Keratinocyte (primary cell): ENCODE measurements around the gene NIM1K. TPM values are rescaled to one million over a fixed set of nuclear protein-coding genes. Genes with fewer than 3 reads are reported as not detected.

Source experiments
- DNase-seq: peaks from one replicate; pipeline ENCODE4 v3.0.0-alpha.2; 2011; ENCODE audit warnings: low read depth, missing footprints, low spot score
- FAIRE-seq: peaks from 2 replicates; lab custom pipeline; 2011; peaks lifted over from hg19 to GRCh38; lab: Jason Lieb, UNC
- H2AFZ ChIP-seq: 2 replicates; pipeline ENCODE4 v1.6.0; 2012; ENCODE audit warnings: low read length, control low read depth, inconsistent platforms; ENCODE audit not compliant: control insufficient read depth
- H3K27ac ChIP-seq: 2 replicates; pipeline ENCODE4 v1.5.1; 2011; ENCODE audit warnings: low read length; ENCODE audit not compliant: control insufficient read depth, insufficient read depth
- H3K27me3 ChIP-seq: 3 replicates; pipeline ENCODE4 v1.6.0; 2011; ENCODE audit warnings: low read length; ENCODE audit not compliant: control insufficient read depth, insufficient read depth; ENCODE audit errors: extremely low read depth
- H3K36me3 ChIP-seq, 2 experiments: 2 replicates in 1 of 2; 3 replicates in 1 of 2; pipeline ENCODE4 v1.5.1; 2011; ENCODE audit warnings: low read length in 2 of 2, mild to moderate bottlenecking in 1 of 2; ENCODE audit not compliant: control insufficient read depth in 2 of 2, insufficient read depth in 2 of 2; ENCODE audit errors: extremely low read depth in 1 of 2
- H3K4me1 ChIP-seq: 3 replicates; pipeline ENCODE4 v1.5.1; 2011; ENCODE audit warnings: low read length; ENCODE audit not compliant: control insufficient read depth, insufficient read depth; ENCODE audit errors: extremely low read depth
- H3K4me2 ChIP-seq: 3 replicates; pipeline ENCODE4 v1.6.0; 2011; ENCODE audit warnings: low read depth, low read length; ENCODE audit not compliant: control insufficient read depth, insufficient read depth; ENCODE audit errors: extremely low read depth
- H3K4me3 ChIP-seq, 3 experiments: fragments of 200-600 bp in 1 of 3; sonication (generic) in 1 of 3; 2 replicates in 2 of 3; 3 replicates in 1 of 3; pipeline ENCODE4 v1.5.1; 2011 to 2016; ENCODE audit warnings: low read length in 3 of 3, mild to moderate bottlenecking in 3 of 3, control low read depth in 2 of 3, inconsistent platforms in 1 of 3, low read depth in 1 of 3, mixed read lengths in 1 of 3, mixed run types in 1 of 3, moderate library complexity in 1 of 3; ENCODE audit not compliant: control insufficient read depth in 2 of 3, insufficient read depth in 2 of 3; ENCODE audit errors: extremely low read depth in 1 of 3
- H3K79me2 ChIP-seq: 2 replicates; pipeline ENCODE4 v1.6.0; 2012; ENCODE audit warnings: low read length; ENCODE audit not compliant: control insufficient read depth, insufficient read depth
- H3K9ac ChIP-seq: 3 replicates; pipeline ENCODE4 v1.6.0; 2011; ENCODE audit warnings: low read length; ENCODE audit not compliant: control insufficient read depth, insufficient read depth; ENCODE audit errors: extremely low read depth
- H3K9me1 ChIP-seq: 3 replicates; pipeline ENCODE4 v1.6.0; 2011; ENCODE audit warnings: low read length; ENCODE audit not compliant: control insufficient read depth, insufficient read depth; ENCODE audit errors: extremely low read depth
- H3K9me3 ChIP-seq: 2 replicates; pipeline ENCODE4 v1.5.1; 2012; ENCODE audit warnings: low read depth, low read length; ENCODE audit not compliant: control insufficient read depth
- H4K20me1 ChIP-seq: 3 replicates; pipeline ENCODE4 v1.6.0; 2011; ENCODE audit warnings: low read length; ENCODE audit not compliant: control insufficient read depth, insufficient read depth; ENCODE audit errors: extremely low read depth
- CTCF ChIP-seq, 3 experiments: IDR thresholded peaks in 1 of 3; conservative IDR thresholded peaks in 1 of 3; optimal IDR thresholded peaks in 1 of 3; 2 replicates in 2 of 3; 3 replicates in 1 of 3; pipeline versions ENCODE3 to v1.5.1; 2011; ENCODE audit warnings: low read length in 3 of 3, mild to moderate bottlenecking in 3 of 3, moderate library complexity in 2 of 3, control low read depth in 1 of 3, inconsistent platforms in 1 of 3; ENCODE audit not compliant: insufficient read depth in 2 of 3; ENCODE audit errors: extremely low read depth in 1 of 3
- EZH2 ChIP-seq: IDR thresholded peaks from one replicate; pipeline ENCODE4 v1.6.1; 2012; ENCODE audit warnings: inconsistent platforms, mild to moderate bottlenecking, low read length, moderate library complexity
- dilution Hi-C: fragments of 300-500 bp; cut with MboI; formaldehyde crosslinking; loops from one replicate; pipeline ENCODE4 v1.7.0; 2020; ENCODE audit warnings: low sequenced_read_pairs; ENCODE audit not compliant: extremely low pct_ligation_motif_present
- polyA plus RNA-seq, 5 experiments: library from polyadenylated mRNA; depleted of rRNA in 3 of 5; stranded (reverse) in 3 of 5; stranded (forward) in 1 of 5; unstranded in 1 of 5; fragments of >200 nt; gene quantifications; 1 replicate in 1 of 5; 2 replicates in 3 of 5; 3 replicates in 1 of 5; pipeline versions ENCODE4 v1.2.1 to v1.2.3, GENCODE V29; 2011 to 2012; ENCODE audit warnings: missing spikeins in 2 of 5, low read depth in 1 of 5, low replicate concordance in 1 of 5

NIM1K gene
- polyA plus RNA-seq, 1 donor (not counting 4 experiments of a cell fraction or from before 2014, with no cell fraction given), result 0.07 TPM

DNA sequence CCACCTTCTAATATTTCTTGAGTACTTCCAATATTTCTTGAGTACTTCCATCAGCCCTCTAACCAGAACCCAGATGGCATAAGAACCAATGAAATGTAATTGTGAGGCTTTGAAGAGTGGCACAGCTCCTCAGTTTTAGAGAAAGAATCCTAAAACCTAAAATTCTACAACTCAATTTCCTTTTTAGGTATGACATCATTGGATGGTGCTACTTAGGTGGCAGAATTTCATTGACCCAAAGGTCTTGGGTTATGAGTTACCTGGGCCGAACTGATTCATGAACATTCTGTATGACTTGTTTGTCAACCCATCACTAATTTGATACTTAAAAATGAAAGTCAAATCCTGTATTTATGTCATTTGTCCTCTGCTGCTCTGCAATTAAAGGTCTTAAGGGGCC lies 108.1 kb downstream of the NIM1K start:
- DNase-seq (no peak), FAIRE-seq (no peak)
- Histone ChIP-seq H3K4me3 (no peak overlapping the region), H3K27me3 (no peaks in the 10 kb centered on the region), H3K79me2 (peaks cover 57% of the 10 kb centered on the region), H3K4me2 (no peak overlapping the region), H3K9me3 (no peaks in the 10 kb centered on the region), H4K20me1 (peaks cover 38% of the 10 kb centered on the region), H3K27ac (no peak overlapping the region), H2AFZ (no peak overlapping the region), H3K9ac (no peak overlapping the region), H3K9me1 (no peaks in the 10 kb centered on the region), H3K4me1 (peaks cover 9% of the 10 kb centered on the region), H3K36me3 (peaks cover 31 to 45% of the 10 kb centered on the region in 2 experiments)
- TF ChIP-seq CTCF (optimal IDR thresholded peaks at IDR 0.05 in 1 of 3, IDR thresholded peaks at IDR 0.05 in 1 of 3, conservative IDR thresholded peaks at IDR 0.05 in 1 of 3; ENCODE audit: extremely low read depth in 1 of 3, insufficient read depth in 2 of 3, low read length in 3 of 3), result no peak
- TF ChIP-seq EZH2, result no peak
- dilution Hi-C loops, result no loop called here

GRCh38 chr5:43301653-43302091 lies 109.6 kb downstream of the NIM1K start:
- no peak for FAIRE-seq
- H4K20me1 ChIP-seq, result peaks cover 44% of the 10 kb centered on the region
- no peak overlapping the region for H3K27ac ChIP-seq

More at GRCh38 chr5:43301653-43302091, 109.6 kb downstream of the NIM1K start:
- Histone ChIP-seq H3K4me1 (peaks cover 13% of the 10 kb centered on the region), H3K4me2 (peak overlapping the region; percentile 40), H3K9me3 (no peaks in the 10 kb centered on the region), H3K79me2 (peaks cover 70% of the 10 kb centered on the region), H3K9me1 (no peaks in the 10 kb centered on the region), H3K27me3 (no peaks in the 10 kb centered on the region), H3K9ac (no peak overlapping the region), H2AFZ (no peak overlapping the region), H3K36me3 (peaks cover 28 to 46% of the 10 kb centered on the region in 2 experiments), H3K4me3 (no peak overlapping the region)
- TF ChIP-seq EZH2 (no peak), CTCF (optimal IDR thresholded peaks at IDR 0.05 in 1 of 3, IDR thresholded peaks at IDR 0.05 in 1 of 3, conservative IDR thresholded peaks at IDR 0.05 in 1 of 3; ENCODE audit: extremely low read depth in 1 of 3, insufficient read depth in 2 of 3, low read length in 3 of 3) (no peak)
- no peak for DNase-seq
- dilution Hi-C loops, result no loop called here
